ENCODE measurements around the gene EXOC3.
"Not testable (repeated sequence)": the region's sequence is repeated elsewhere in the genome, so short reads cannot be mapped to it uniquely, and the experiment has no call there.

Gene EXOC3

DNA sequence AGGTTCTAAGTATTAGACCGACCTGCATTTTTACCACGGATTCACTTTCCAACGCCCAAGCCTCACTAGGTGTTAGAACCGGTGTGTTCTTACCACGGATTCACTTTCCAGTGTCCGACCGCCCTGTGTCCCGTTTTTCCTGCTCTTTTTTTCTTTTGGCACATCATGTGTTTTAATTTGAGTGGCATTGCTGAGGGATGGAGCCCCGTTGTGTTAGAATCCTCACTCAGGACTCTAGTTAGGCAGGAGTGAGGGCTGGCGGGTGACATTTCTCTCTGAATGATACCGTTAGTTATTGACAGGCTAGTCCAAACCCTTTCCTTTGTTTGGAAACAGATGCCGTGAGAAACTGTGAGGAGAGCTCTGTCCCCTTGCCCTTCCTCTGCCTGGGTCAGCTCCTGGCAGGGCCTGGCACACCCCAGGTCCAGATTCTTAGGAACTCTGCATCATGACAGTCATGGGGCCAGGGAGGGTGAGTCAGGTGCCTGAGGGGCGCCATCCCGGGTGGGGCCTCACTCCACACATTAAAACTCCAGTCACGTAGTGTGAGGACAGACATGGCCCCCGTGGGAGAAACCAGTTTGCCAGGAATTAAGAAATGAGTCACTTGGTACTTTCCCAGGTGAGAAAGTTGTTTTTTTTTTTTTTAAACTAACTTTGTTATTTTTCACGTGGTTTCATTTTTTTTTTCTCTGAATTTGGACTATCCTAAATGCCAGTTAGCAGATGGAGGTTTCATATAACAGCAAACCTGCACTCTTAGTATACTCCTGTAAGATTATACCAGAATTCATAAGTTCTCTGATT lies 15.8 kb downstream of the EXOC3 start:
- no peak for DNase-seq

DNA sequence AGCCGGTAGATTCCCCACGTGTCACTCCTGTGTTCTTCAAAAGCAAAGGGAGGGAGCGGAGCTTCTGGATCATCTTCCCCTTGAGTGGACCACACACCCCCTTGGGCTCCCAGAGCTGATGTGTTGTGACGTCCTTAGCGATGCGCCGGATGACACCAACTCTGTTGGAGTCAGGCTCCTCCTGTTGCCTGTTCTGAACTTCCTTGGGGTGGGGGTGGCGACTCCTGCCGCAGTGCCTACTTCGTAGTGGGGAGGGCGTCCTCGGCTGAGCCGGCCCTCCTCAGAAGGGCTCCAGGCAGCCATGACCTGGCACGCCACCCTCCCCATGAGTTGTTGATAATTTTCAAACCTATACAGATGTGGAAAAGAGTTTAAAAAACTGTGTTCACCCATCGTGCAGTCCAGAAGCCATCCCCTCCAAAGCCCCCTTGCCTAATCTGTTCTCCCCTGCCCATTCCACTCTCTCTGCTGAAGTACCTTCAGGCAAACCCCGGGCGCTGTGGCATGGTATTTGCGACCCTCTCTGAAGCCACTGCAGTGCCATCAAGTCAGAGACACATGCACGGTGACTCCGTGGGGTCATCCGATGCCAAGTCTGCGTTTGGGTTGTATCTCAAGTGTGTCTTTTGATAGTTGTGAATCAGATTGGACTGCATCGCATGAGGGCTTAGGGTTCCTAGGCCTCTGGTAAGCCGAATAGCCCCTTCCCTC lies 16.7 kb downstream of the EXOC3 start:
- DNase-seq, result no peak

- no peak for DNase-seq
Observed at GRCh38 chr5:460273-460625, 17.3 kb downstream of the EXOC3 start.

DNA sequence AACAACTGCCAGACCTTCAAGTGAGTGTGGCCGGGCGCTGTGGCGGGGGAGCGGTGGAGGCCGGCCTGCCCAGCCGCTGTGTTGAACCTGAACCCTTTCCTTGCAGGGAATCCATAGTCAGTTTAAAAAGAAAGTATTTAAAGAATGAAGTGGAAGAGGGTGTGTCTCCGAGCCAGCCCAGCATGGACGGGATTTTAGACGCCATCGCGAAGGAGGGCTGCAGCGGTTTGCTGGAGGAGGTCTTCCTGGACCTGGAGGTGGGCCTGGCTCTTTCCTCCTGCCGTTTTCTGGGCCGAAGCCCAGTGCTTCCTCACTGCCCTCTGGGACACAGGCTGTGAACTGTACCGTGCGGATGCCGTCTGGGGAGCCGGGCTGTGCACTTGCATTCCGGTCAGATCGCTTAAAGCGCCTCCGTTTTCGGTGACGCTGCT lies 19.1 kb downstream of the EXOC3 start:
- DNase-seq, result no peak

- DNase-seq, result no peak
Observed at GRCh38 chr5:463301-463700, 20.3 kb downstream of the EXOC3 start.

DNA sequence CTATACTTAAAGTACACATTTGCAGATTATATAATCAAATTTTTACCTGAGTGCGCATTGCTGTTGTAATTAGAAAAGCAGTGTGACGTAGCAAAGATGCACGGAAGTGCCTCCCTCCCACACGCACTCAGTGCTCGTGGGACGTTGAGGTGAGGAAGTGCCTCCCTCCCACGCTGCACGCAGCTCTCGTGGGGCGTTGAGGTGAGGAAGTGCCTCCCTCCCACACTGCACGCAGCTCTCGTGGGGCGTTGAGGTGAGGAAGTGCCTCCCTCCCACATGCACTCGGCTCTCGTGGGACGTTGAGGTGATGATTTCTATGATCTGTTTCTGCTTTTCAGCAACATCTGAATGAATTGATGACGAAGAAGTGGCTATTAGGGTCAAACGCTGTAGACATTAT lies 21.0 kb downstream of the EXOC3 start:
- no peak for DNase-seq

- DNase-seq, result no peak
Observed at GRCh38 chr5:464446-464842, 21.5 kb downstream of the EXOC3 start.

GRCh38 chr5:464843-465590 lies 22.0 kb downstream of the EXOC3 start:
- no peak for DNase-seq

- no peak for DNase-seq
Observed at GRCh38 chr5:465591-466403, 22.8 kb downstream of the EXOC3 start.

DNA sequence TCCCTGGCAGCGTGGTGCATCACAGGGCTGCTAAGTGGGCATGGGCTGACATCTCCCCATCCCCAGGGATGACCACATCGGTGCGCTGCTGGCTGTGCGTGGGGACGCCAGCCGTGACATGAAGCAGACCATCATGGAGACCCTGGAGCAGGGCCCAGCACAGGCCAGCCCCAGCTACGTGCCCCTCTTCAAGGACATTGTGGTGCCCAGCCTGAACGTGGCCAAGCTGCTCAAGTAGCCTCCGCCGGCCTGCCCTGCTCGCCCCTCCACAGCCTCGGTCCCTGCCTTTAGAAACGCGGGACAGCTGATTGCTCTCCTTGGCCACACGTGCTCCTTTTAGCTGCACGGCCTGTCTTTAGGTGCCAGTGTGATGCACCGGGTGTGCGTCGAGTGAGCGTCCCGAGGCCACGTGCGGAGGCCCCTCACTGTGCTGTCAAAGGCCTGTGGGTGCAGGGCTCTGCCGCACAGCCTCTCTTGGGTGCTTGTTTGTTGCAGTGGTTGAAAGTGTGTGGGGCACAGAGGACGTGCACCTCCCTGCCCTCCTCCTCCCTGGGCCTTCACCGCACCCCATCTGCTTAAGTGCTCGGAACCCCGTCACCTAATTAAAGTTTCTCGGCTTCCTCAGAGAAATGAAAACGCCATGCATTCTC lies 23.8 kb downstream of the EXOC3 start:
- DNase-seq, result no peak

GRCh38 chr5:468401-468800 lies 25.4 kb downstream of the EXOC3 start:
- DNase-seq, result no peak

DNA sequence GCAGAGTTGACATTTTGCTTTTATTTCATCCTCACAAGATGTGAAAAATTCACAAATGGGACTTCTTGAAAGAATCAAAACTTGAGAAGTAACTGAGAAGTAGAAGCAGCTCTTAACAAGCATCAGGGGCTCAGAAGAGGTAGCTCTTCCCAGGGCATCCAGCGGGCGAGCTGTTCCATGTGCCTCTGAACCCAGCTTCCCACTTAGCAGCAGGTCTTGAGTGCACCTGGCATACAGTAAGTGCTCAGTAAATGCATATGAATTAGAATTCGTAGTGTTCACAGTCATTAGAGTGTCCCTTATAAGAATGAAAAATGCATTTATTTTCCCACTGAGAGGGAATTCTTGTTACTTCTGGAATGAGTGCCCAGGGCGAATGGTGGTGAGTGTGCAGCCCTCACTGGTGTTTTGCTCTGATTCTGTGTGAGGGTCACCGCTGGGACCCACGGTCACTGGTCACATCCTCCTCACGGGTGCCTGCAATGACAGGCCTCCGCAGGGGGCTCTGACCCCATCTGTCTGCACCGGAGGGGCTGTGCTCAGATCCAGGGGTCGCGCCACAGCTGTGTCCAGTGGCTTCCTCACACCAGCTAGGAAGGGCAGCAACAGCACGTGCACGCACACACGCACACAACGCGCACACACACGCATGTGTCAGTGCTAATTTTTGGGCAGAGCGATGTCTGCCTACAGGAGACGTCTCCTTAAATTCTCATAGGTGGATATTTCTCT lies 26.9 kb downstream of the EXOC3 start:
- no peak for DNase-seq

- no peak for DNase-seq
Observed at GRCh38 chr5:470961-471749, 28.2 kb downstream of the EXOC3 start.

DNA sequence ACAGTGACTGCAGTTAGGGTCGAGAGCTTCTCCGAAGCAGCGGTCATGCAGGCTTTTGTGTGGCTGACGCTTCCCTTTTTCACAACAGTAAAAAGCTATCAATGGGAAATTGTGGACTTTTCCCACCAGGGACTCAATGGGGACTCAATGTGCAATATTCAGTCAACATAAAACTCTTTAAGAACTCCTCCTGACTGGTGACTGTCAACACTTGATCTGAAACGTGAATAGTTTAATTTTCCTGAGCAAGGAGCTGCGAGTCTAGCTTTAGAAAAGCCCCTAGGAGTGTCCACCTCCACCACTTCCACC lies 28.7 kb downstream of the EXOC3 start:
- DNase-seq, result no peak

DNA sequence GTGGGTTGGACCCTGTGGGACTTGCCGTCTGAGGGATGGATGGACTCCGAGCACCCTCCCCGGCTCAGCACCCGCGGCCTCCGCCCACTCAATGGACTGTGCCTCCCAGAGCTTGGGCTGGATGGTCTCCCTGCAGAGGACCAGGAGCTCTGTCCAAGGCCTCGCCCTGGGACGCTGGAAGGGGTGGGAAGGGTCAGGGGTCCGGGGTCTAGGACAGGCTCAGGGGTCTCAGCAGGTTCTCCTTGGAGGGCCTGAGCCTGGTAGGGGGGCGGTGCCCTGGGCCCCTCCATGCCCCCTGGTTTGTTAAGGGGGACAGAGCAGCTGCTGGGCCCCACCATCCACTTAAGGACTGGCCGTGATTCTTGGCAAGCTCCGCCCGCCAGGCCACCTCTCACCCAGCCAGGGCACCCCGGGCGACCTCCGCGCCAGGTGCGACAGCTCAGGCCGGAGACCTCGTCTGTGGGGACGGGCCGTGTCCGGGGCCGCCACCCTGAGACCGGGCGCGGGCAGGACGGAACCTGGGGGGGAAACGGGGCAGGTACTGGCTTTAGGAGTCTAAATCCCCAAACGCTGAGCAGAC lies 29.2 kb downstream of the EXOC3 start:
- peak; percentile 45 for DNase-seq

DNA sequence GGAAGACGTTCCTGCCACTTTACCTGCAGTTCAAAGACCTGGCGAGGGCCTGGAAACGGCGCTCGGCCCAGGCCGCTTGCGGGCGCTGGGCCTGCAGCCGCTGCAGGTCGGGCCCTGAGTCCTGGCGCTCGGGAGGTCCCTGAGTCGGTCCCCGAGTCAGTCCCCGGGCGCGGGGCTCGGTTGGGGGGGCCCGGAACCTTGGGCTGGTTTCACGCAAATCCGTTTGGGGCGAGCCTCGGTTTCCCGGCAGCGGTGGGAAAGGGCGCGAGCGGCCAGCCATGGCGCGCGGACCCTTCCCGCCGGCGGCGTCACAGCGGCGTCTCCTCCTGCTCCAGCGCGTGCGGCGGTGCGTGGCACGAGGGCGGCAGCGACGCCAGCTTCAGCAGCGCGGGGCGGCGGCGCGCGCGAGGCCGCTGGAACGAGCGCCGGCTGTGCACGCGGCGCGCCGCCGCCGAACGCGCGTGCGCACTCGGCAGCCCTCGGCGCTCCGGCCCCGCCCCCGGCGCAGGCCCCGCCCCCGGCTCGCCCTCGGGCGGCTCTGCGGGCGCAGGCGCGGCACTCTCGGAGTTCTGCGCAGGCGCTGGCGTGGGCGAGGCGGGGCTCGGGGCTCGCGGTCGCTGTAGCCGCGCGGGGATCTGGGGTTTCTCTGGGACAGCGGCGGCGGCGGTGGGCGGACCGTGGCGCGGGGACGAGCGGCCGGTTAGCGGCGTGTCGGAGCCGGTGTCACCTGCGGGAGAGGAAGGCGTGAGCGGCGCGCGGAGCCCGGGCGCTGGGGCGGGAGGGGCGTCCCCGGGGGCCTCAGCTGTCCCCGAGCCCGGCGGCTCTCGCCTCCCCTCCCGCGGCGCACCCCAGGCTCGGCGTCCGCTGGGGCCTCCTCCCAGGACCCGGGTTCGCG lies 29.9 kb downstream of the EXOC3 start:
- peak; percentile 92 for DNase-seq

DNA sequence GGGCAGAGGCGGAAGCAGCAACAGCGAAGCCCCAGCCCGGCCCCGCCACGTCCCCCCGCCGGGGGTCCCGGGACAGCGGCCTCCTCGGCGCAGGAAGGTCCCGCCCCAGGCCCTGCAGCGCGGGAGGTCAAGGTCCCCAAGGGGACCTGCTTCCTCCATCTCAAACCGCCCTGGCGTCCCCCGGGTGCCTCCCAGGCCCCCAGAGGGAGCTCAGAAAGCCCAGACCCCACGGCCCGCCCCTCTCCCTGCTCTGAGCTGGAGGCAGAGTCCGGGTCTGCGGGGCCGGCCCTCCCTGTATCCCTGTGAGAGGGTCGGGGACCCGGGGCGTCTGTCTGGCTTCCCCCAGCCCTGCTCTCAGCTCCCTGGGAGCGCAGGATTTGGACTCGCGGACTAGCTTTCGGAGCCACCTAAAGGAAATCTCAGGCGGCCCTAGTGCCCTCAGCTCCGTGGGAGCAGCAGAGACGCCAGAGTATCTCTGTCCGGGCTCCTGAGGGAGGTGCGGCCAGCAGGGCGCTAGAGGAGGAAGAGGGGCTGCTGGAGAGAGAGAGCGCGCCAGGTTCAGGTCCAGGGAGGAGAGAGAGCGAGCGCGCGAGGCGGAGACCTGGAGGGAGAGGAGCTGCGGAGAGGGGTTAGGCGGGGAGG lies 30.7 kb downstream of the EXOC3 start:
- DNase-seq, result peak; percentile 67

DNA sequence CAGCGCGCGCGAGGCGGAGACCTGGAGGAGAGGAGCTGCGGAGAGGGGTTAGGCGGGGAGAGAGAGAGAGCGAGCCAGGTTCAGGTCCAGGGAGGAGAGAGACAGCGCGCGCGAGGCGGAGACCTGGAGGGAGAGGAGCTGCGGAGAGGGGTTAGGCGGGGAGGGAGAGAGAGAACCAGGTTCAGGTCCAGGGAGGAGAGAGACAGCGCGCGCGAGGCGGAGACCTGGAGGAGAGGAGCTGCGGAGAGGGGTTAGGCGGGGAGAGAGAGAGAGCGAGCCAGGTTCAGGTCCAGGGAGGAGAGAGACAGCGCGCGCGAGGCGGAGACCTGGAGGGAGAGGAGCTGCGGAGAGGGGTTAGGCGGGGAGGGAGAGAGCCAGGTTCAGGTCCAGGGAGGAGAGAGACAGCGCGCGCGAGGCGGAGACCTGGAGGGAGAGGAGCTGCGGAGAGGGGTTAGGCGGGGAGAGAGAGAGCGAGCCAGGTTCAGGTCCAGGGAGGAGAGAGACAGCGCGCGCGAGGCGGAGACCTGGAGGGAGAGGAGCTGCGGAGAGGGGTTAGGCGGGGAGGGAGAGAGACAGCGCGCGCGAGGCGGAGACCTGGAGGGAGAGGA lies 31.4 kb downstream of the EXOC3 start:
- DNase-seq, result not testable (repeated sequence)

Data from NCI-H146 (cell line).